ENCODE measurements around the gene NAPA.

DNA sequence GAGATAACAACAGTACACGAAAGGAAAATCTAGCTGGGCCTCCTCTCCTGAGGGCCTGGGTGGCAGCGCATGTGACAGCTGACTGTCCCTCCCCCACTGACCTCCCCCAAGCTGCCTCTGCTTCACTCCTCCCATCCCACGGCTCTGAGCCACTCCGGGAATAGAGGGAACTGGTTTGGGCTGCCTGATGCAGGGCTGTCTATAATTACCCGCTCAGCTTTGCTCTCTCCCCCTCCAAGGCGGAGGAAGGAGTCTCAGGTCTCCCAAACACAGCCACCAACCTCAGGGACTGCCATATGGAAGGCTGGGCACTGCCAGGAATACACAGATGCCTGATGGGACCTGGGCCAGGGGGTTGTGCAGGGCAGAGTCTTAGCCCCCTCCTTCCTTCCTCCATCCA, 7.9 kb downstream of the NAPA start:
- TF ChIP-seq POLR2AphosphoS5 (IDR thresholded peaks at IDR 0.05; ENCODE audit: borderline replicate concordance, low read depth, low read length) (no peak), EZH2 (IDR thresholded peaks at IDR 0.05) (no peak)
